HG03280 (cell line): Measurements from ENCODE around the gene ISG15.
"Not testable (repeated sequence)": the region's sequence is repeated elsewhere in the genome, so short reads cannot be mapped to it uniquely, and the experiment has no call there.

Experiments
- ATAC-seq: cut with Tn5 transposase; IDR thresholded peaks from one replicate; pipeline ENCODE4 v1.9.1; 2021; ENCODE audit warnings: mild to moderate bottlenecking, moderate library complexity; ENCODE audit not compliant: unreplicated experiment

Gene ISG15

GRCh38 chr1:1024771-1025699 lies 11.7 kb downstream of the ISG15 start:
- ATAC-seq = no peak

- no peak for ATAC-seq
Observed at GRCh38 chr1:1025730-1026129, 12.4 kb downstream of the ISG15 start.

- no peak for ATAC-seq
Observed at GRCh38 chr1:1026599-1027413, 13.5 kb downstream of the ISG15 start.

GRCh38 chr1:1027791-1028190 lies 14.5 kb downstream of the ISG15 start:
- ATAC-seq = no peak

- not testable (repeated sequence) for ATAC-seq
Observed at GRCh38 chr1:1030867-1031658, 17.8 kb downstream of the ISG15 start.

- ATAC-seq = no peak
Observed at GRCh38 chr1:1031659-1032235, 18.4 kb downstream of the ISG15 start.

DNA sequence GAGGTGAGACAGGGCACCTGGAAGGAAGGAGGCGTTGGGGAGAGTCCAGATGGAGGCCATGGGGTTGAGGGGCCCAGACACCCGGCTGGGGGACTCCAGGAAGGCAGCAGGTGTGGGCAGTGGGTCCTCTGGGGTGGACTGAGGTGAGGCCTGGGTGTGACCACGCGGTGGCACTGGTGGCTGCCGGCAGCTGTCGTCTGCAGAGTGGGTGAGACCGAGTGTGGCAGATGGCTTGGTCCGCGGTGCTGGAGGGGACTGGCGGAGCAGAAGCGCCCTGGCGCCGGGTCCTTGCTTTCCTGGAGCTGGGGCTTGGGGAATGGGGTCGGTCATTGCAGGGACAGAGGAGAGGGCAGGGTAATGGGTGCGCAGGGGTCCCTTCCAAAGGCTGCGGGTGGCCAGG lies 19.1 kb downstream of the ISG15 start:
- no peak for ATAC-seq

GRCh38 chr1:1033009-1033587 lies 19.8 kb downstream of the ISG15 start:
- ATAC-seq = peak; percentile 86

DNA sequence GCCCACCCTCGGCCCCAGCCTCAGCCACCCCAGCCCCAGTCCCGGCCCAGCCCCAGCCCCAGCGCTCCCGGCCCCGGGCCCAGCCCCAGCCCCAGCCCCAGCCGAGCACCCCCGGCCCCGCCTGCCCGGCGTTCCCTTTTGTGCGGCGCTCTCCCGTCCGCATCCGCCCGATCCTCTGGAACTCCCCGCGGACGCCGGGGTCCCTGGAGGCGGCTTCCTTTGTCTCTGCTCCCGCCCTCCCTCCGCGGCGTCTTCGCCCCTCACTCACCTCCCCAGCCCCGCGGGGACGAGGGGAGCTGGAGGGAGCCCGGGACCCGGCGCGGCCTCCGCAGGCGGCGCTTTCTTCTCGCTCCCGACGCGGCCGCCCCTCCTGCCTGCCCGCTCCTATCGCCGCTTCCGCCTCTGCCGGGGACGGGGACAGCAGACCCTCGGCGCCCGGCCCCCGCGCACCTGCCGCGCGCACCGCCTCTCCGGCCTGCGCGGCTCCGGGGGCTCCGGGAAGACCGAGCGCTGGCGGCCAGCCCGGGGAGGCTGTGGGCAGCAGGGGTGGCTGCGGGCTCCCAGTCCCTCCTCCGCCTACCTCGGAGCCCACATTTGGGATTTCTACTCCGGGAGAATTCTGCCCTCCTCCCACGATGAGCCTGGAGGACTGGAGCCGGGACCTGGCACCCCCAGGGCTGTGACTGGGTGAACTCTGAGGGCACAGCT lies 20.6 kb downstream of the ISG15 start:
- peak; percentile 2 for ATAC-seq

GRCh38 chr1:1034439-1034781 lies 21.1 kb downstream of the ISG15 start:
- ATAC-seq = no peak

DNA sequence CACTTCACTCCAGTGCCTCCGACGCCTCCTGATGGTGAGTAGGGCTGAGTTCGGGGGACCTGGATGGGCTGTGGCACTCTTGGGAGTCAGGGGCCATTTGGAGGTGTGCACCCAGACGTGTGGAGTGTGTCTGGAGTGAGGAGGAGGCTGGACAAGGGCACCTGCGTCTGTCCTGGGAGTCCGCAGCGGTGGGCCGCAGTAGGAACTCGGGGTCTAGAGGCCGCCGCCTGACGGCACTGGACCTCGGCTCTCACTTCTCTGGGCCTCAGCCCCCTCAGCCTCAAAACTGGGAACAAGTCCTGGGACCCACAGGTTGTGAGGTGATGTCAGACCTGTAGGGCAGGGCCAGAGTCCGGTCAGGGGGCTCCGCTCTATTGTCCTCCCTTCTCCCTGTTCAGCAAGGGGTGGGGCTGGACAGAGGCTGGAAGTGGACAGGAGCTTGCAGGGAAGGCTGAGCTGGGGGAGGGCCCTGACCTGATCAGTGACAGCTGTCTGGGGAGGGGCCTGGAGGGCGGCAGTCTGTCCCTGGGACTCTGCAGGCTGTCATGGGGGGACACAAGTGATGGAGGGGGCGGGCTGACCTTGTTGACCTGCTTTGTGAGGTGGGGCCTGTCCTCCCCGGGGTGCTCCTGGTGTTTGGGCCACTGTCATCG lies 22.1 kb downstream of the ISG15 start:
- ATAC-seq = no peak

- ATAC-seq = no peak
Observed at GRCh38 chr1:1037366-1038327, 24.4 kb downstream of the ISG15 start.

GRCh38 chr1:1038694-1039093 lies 25.4 kb downstream of the ISG15 start:
- no peak for ATAC-seq

GRCh38 chr1:1039145-1039910 lies 26.0 kb downstream of the ISG15 start:
- no peak for ATAC-seq

DNA sequence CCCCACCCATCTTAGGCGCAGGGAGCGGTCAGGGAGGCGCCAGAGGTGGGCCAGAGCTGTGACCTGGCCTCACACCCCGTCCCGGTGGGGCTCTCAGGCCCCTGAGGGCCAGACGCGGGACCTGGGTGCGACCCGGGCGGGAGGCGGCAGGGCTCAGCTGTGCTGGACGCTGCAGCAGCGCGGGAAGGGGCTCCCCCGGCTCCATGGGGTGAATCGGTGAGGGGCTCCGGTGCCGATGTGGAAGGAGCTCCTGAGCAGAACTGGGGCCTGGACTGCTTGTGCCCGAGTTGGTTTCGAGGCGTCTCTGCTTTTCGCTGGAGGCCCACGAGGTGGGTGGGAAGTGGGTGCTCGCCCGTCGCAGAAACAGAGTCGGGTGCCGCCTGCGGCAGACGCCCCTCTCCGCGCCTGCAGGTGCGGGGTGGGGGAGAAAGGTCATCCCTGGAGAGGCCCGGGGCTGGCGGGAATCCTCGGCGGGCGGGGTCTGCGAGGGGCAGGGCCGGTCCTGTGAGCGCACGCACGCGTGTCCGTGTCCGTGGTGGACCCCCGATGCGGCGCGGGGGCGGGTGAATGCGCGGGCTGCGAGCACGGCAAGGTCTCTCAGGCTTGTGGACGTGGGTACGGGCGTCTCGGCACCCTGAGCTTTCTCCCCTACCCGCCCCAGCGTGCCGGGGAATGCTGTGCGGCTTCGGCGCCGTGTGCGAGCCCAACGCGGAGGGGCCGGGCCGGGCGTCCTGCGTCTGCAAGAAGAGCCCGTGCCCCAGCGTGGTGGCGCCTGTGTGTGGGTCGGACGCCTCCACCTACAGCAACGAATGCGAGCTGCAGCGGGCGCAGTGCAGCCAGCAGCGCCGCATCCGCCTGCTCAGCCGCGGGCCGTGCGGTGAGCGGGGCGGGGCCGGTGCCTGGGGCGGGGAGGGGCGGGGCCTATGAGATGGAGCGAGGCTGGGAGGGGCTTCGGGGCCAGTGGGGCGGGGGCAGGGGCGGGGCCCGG lies 27.0 kb downstream of the ISG15 start:
- peak; percentile 51 for ATAC-seq

DNA sequence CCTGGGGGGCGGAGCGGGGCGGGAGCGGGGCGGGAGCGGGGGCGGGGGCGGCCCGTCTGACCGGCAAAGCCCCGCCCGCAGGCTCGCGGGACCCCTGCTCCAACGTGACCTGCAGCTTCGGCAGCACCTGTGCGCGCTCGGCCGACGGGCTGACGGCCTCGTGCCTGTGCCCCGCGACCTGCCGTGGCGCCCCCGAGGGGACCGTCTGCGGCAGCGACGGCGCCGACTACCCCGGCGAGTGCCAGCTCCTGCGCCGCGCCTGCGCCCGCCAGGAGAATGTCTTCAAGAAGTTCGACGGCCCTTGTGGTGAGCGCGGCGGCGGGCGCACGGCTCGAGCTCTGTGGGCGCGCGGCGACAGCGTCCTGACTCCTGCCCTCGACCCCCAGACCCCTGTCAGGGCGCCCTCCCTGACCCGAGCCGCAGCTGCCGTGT lies 27.8 kb downstream of the ISG15 start:
- no peak for ATAC-seq
